GM12878 (cell line): ENCODE results near the gene FAM185A. TPM values are rescaled to one million over a fixed set of nuclear protein-coding genes. Genes with fewer than 3 reads are reported as not detected.
A peak's percentile ranks its signal among the peaks of the same experiment; 100 is the strongest.

Source experiments
- BACH1 ChIP-seq: fragments of 450-650 bp; IDR thresholded peaks from 2 replicates; pipeline ENCODE4 v1.6.1; 2017; ENCODE audit warnings: mild to moderate bottlenecking, borderline replicate concordance
- BCLAF1 ChIP-seq: fragments of 450-650 bp; IDR thresholded peaks from 2 replicates; pipeline ENCODE4 v1.6.1; 2017; ENCODE audit warnings: antibody characterized with exemption, mild to moderate bottlenecking, moderate library complexity
- CEBPB ChIP-seq, 2 experiments: fragments of 150-350 bp in 1 of 2; IDR thresholded peaks; 2 replicates each; pipeline ENCODE4 v1.6.1; 2012 to 2014; ENCODE audit warnings: low read depth in 2 of 2, low read length in 2 of 2, borderline replicate concordance in 1 of 2, inconsistent platforms in 1 of 2
- E2F4 ChIP-seq: IDR thresholded peaks from 2 replicates; pipeline ENCODE4 v1.6.1; 2012; ENCODE audit warnings: low read depth, low read length, improper control_type of control experiment
- E4F1 ChIP-seq: fragments of 450-650 bp; IDR thresholded peaks from 2 replicates; pipeline ENCODE4 v1.6.1; 2018; ENCODE audit warnings: borderline replicate concordance, mild to moderate bottlenecking; ENCODE audit not compliant: partially characterized antibody
- ELK1 ChIP-seq: IDR thresholded peaks from 2 replicates; pipeline ENCODE4 v1.6.1; 2012; ENCODE audit warnings: low read depth, low read length, improper control_type of control experiment
- HCFC1 ChIP-seq: fragments of 150-350 bp; IDR thresholded peaks from 2 replicates; pipeline ENCODE4 v1.6.1; 2014; ENCODE audit warnings: low read length
- HSF1 ChIP-seq: fragments of 150-350 bp; IDR thresholded peaks from 2 replicates; pipeline ENCODE4 v1.6.1; 2014; ENCODE audit warnings: mild to moderate bottlenecking, low read depth, low read length
- NFIC ChIP-seq: IDR thresholded peaks from 2 replicates; pipeline ENCODE4 v1.6.1; 2012; ENCODE audit warnings: low read depth, mild to moderate bottlenecking, inconsistent platforms, low read length, moderate library complexity
- NFYB ChIP-seq: IDR thresholded peaks from 2 replicates; pipeline ENCODE4 v1.6.1; 2011; ENCODE audit warnings: low read depth, mild to moderate bottlenecking, low read length, improper control_type of control experiment, moderate library complexity; ENCODE audit not compliant: insufficient read depth
- PKNOX1 ChIP-seq: fragments of 450-650 bp; IDR thresholded peaks from 2 replicates; pipeline ENCODE4 v1.6.1; 2016; ENCODE audit warnings: mild to moderate bottlenecking
- POLR2A ChIP-seq: IDR thresholded peaks from 2 replicates; pipeline ENCODE4 v1.6.1; 2011; ENCODE audit warnings: low read depth, mild to moderate bottlenecking, low read length
- RFX5 ChIP-seq: IDR thresholded peaks from 2 replicates; pipeline ENCODE4 v1.6.1; 2011; ENCODE audit warnings: low read depth, low read length, improper control_type of control experiment
- SMAD1 ChIP-seq: fragments of 450-650 bp; IDR thresholded peaks from 2 replicates; pipeline ENCODE4 v1.6.1; 2018; ENCODE audit warnings: mild to moderate bottlenecking, low read depth; ENCODE audit not compliant: partially characterized antibody
- SREBF2 ChIP-seq: IDR thresholded peaks from 2 replicates; pipeline ENCODE4 v1.6.1; 2012; ENCODE audit warnings: mild to moderate bottlenecking, low read length
- TARDBP ChIP-seq: IDR thresholded peaks from 2 replicates; pipeline ENCODE4 v1.6.1; 2016; ENCODE audit warnings: borderline replicate concordance
- TCF12 ChIP-seq: IDR thresholded peaks from 2 replicates; pipeline ENCODE4 v1.6.1; 2011; ENCODE audit warnings: low read depth, mild to moderate bottlenecking, low read length
- ZBED1 ChIP-seq: IDR thresholded peaks from 2 replicates; pipeline ENCODE4 v1.6.1; 2016; ENCODE audit warnings: borderline replicate concordance
- ZNF217 ChIP-seq: fragments of 450-650 bp; IDR thresholded peaks from 2 replicates; pipeline ENCODE4 v1.6.1; 2017; ENCODE audit warnings: antibody characterized with exemption, mild to moderate bottlenecking
- ZNF274 ChIP-seq: IDR thresholded peaks from one replicate; pipeline ENCODE4 v1.8.0; 2011; ENCODE audit not compliant: insufficient read length, insufficient read depth
- ZNF622 ChIP-seq: fragments of 450-650 bp; IDR thresholded peaks from 2 replicates; pipeline ENCODE4 v1.6.1; 2017; ENCODE audit warnings: mild to moderate bottlenecking, inconsistent platforms
- polyA plus RNA-seq, 11 experiments: library from polyadenylated mRNA; depleted of rRNA in 4 of 11; unstranded in 6 of 11; stranded (reverse) in 5 of 11; fragments of >200 nt; fragmentation: Nextera tagmentation in 4 of 11; fragmentation: Illumina TruSeq in 1 of 11; extraction: Ambion mirVana in 4 of 11; extraction: Trizol in 1 of 11; gene quantifications; 1 replicate in 1 of 11; 2 replicates in 10 of 11; pipeline versions ENCODE4 v1.2.1 to v1.2.3, GENCODE V29; 2011 to 2016; ENCODE audit warnings: inconsistent platforms in 2 of 11, missing spikeins in 2 of 11, low read depth in 1 of 11
- total RNA-seq, 4 experiments: library from RNA; depleted of rRNA in 3 of 4; stranded (reverse); fragments of >200 nt in 3 of 4; fragmentation: Illumina TruSeq in 1 of 4; extraction: Trizol in 1 of 4; gene quantifications; 2 replicates each; pipeline versions ENCODE4 v1.2.1 to v1.2.3, GENCODE V29; 2013 to 2021

The FAM185A gene
- total and polyA plus RNA-seq, 10 of the 15 experiments (the other 5 are each of a cell fraction or from before 2014, with no cell fraction given): 1.9 to 12.8 (median 8.6) TPM

GRCh38 chr7:102834999-102835398 lies 86.2 kb downstream of the FAM185A start (continued):
- no peak for TF ChIP-seq BCLAF1
- no peak for TF ChIP-seq SMAD1
- TF ChIP-seq NFIC: peak; percentile 73; the same call in 1 of the 2 replicates
- TF ChIP-seq ZNF274: no peak
- no peak for TF ChIP-seq HCFC1
- no peak for TF ChIP-seq HSF1
- TF ChIP-seq E2F4: no peak
- TF ChIP-seq ZNF622: no peak
- TF ChIP-seq TCF12: no peak
- 0 out of 2 replicates have a peak, but pooled peaks have one; percentile 23 for TF ChIP-seq BACH1
- peak; percentile 67; the same call in 1 of the 2 replicates for TF ChIP-seq ZNF217
- TF ChIP-seq RFX5: no peak
- no peak for TF ChIP-seq SREBF2
- TF ChIP-seq ELK1: no peak
- no peak for TF ChIP-seq TARDBP
- TF ChIP-seq NFYB: no peak
- TF ChIP-seq POLR2A: no peak
- no peak for TF ChIP-seq CEBPB (IDR thresholded peaks at IDR 0.05; ENCODE audit: borderline replicate concordance in 1 of 2, low read depth in 2 of 2, low read length in 2 of 2)
- no peak for TF ChIP-seq E4F1
- peak; percentile 31; the same call in 1 of the 2 replicates for TF ChIP-seq PKNOX1
- no peak; the same call in 1 of the 2 replicates for TF ChIP-seq ZBED1
